Dermis microvascular lymphatic vessel endothelial cell (primary cell): ENCODE results near the gene GPATCH1. TPM values are rescaled to one million over a fixed set of nuclear protein-coding genes. Genes with fewer than 3 reads are reported as not detected.
"Not testable (repeated sequence)": the region's sequence is repeated elsewhere in the genome, so short reads cannot be mapped to it uniquely, and the experiment has no call there.

Experiments used
- DNase-seq, 2 donors: peaks; one replicate each; pipeline versions ENCODE4 v3.0.0 to v3.0.0-alpha.2; 2010; ENCODE audit warnings: low read depth in 2 of 2
- total RNA-seq: library from RNA; depleted of rRNA; stranded (reverse); fragments of >200 nt; gene quantifications from 2 replicates; pipeline ENCODE4 v1.2.1, GENCODE V29; 2014

The GPATCH1 gene
- total RNA-seq, 1 donor from 2014 or later: 4.4 TPM

- no peak for DNase-seq
Observed at GRCh38 chr19:33114312-33114711, 33.3 kb downstream of the GPATCH1 start.

GRCh38 chr19:33117501-33117900, 36.5 kb downstream of the GPATCH1 start:
- DNase-seq: no peak

GRCh38 chr19:33118643-33119042, 37.7 kb downstream of the GPATCH1 start:
- no peak for DNase-seq

GRCh38 chr19:33124207-33125098, 43.5 kb downstream of the GPATCH1 start:
- DNase-seq: no peak

- peak; percentile 30 to 64 for DNase-seq
Observed at GRCh38 chr19:33125929-33126388, 45.0 kb downstream of the GPATCH1 start.

GRCh38 chr19:33126712-33127111, 45.7 kb downstream of the GPATCH1 start:
- DNase-seq: not testable (repeated sequence)

- no peak for DNase-seq
Observed at GRCh38 chr19:33129901-33130300, 48.9 kb downstream of the GPATCH1 start.

GRCh38 chr19:33130433-33130832, 49.5 kb downstream of the GPATCH1 start:
- no peak for DNase-seq

GRCh38 chr19:33132021-33132420, 51.0 kb downstream of the GPATCH1 start, which contains the start of gene WDR88:
Gene WDR88, plus strand, starts transcription at chr19:33132114. Its CDS starts 56 bp downstream, at chr19:33132170.
- DNase-seq: no peak

- DNase-seq: no peak
Observed at GRCh38 chr19:33132425-33132824, 51.4 kb downstream of the GPATCH1 start.

- DNase-seq: no peak
Observed at GRCh38 chr19:33133438-33134031, 52.6 kb downstream of the GPATCH1 start.

GRCh38 chr19:33134571-33135041, 53.6 kb downstream of the GPATCH1 start:
- no peak for DNase-seq

GRCh38 chr19:33139165-33139564, 58.2 kb downstream of the GPATCH1 start:
- DNase-seq: no peak

- DNase-seq: peak; percentile 29 to 49
Observed at GRCh38 chr19:33143897-33144405, 63.0 kb downstream of the GPATCH1 start.

- no peak for DNase-seq
Observed at GRCh38 chr19:33146209-33146608, 65.2 kb downstream of the GPATCH1 start.

GRCh38 chr19:33147538-33147937, 66.6 kb downstream of the GPATCH1 start:
- no peak for DNase-seq

GRCh38 chr19:33150852-33151518, 70.0 kb downstream of the GPATCH1 start:
- no peak for DNase-seq

GRCh38 chr19:33152176-33152575, 71.2 kb downstream of the GPATCH1 start:
- no peak for DNase-seq

GRCh38 chr19:33152625-33153024, 71.6 kb downstream of the GPATCH1 start:
- DNase-seq: not testable (repeated sequence)

- not testable (repeated sequence) for DNase-seq
Observed at GRCh38 chr19:33154313-33154712, 73.3 kb downstream of the GPATCH1 start.

GRCh38 chr19:33156334-33156733, 75.4 kb downstream of the GPATCH1 start:
- DNase-seq: no peak

GRCh38 chr19:33157906-33158305, 76.9 kb downstream of the GPATCH1 start:
- no peak for DNase-seq
